Choroid plexus epithelial cell (primary cell): ENCODE results near the gene ZFYVE28.
A peak's percentile ranks its signal among the peaks of the same experiment; 100 is the strongest.

Source experiments
- DNase-seq: peaks from one replicate; pipeline ENCODE4 v3.0.0-alpha.2; 2010; ENCODE audit warnings: low read depth
- H3K4me3 ChIP-seq: 2 replicates; pipeline ENCODE4 v1.5.1; 2011; ENCODE audit warnings: low read depth, mild to moderate bottlenecking, control low read depth, low read length, moderate library complexity
- CTCF ChIP-seq: conservative IDR thresholded peaks from 2 replicates; pipeline ENCODE4 v1.5.1; 2011; ENCODE audit warnings: low read depth, mild to moderate bottlenecking, control low read depth, inconsistent platforms, low read length, moderate library complexity

ZFYVE28 gene

GRCh38 chr4:2289955-2290333, 128.5 kb downstream of the ZFYVE28 start:
- DNase-seq: no peak
- H3K4me3 ChIP-seq: no peak overlapping the region
- TF ChIP-seq CTCF: no peak

GRCh38 chr4:2289311-2289954, 129.0 kb downstream of the ZFYVE28 start:
- DNase-seq: no peak
- TF ChIP-seq CTCF: no peak
- no peak overlapping the region for H3K4me3 ChIP-seq

- no peak for TF ChIP-seq CTCF
- DNase-seq: no peak
- H3K4me3 ChIP-seq: no peak overlapping the region
Measured at GRCh38 chr4:2288051-2288541, 130.3 kb downstream of the ZFYVE28 start.

GRCh38 chr4:2287594-2287915, 130.9 kb downstream of the ZFYVE28 start:
- DNase-seq: no peak
- H3K4me3 ChIP-seq: no peak overlapping the region
- no peak for TF ChIP-seq CTCF

- no peak overlapping the region for H3K4me3 ChIP-seq
- no peak for TF ChIP-seq CTCF
- peak; percentile 35 for DNase-seq
Measured at GRCh38 chr4:2286904-2287593, 131.4 kb downstream of the ZFYVE28 start.

GRCh38 chr4:2285613-2286381, 132.6 kb downstream of the ZFYVE28 start:
- no peak for TF ChIP-seq CTCF
- H3K4me3 ChIP-seq: no peak overlapping the region
- no peak for DNase-seq
